Measurements from ENCODE around the gene TBC1D2. TPM values are rescaled to one million over a fixed set of nuclear protein-coding genes. Genes with fewer than 3 reads are reported as not detected.

TBC1D2 gene
- total and polyA plus RNA-seq, 4 donors = 2.8 to 5.1 (median 3.7) TPM

Small RNA genes within 50 kb of the gene (small RNA-seq; reads per million reads assigned to genes)
- not detected for gene MIR6854

Other genes starting within 250 kb of the TBC1D2 start
- gene NANS, start 198.9 kb downstream of the TBC1D2 start, total RNA-seq = 10 to 100 TPM; 23.4 to 55.4 TPM
- 10 to 100 TPM; 33.4 to 52.2 TPM for gene NANS, start 198.9 kb downstream of the TBC1D2 start, polyA plus RNA-seq
- gene TRIM14, start 136.4 kb downstream of the TBC1D2 start, total RNA-seq = 10 to 100 TPM; 15.2 to 19.9 TPM
- gene TRIM14, start 136.4 kb downstream of the TBC1D2 start, polyA plus RNA-seq = 10 to 100 TPM; 15.6 to 22.0 TPM
- 1 to 10 TPM; 1.3 to 2.8 TPM for gene CORO2A, start 63.0 kb downstream of the TBC1D2 start, total RNA-seq
- 1 to 10 TPM; 1.2 to 1.5 TPM for gene CORO2A, start 63.0 kb downstream of the TBC1D2 start, polyA plus RNA-seq

All from liver (tissue), 5 donors.